BLaER1 (cell line): Measurements from ENCODE around the gene RSBN1.
A peak's percentile ranks its signal among the peaks of the same experiment; 100 is the strongest.
"Not testable (repeated sequence)": the region's sequence is repeated elsewhere in the genome, so short reads cannot be mapped to it uniquely, and the experiment has no call there.

Source experiments
- H3K27ac ChIP-seq: shearing (Covaris generic); formaldehyde crosslinking; 2 replicates; pipeline ENCODE4 v1.8.1; 2022
- H3K27me3 ChIP-seq: shearing (Covaris generic); formaldehyde crosslinking; 2 replicates; pipeline ENCODE4 v1.8.1; 2022
- H3K36me3 ChIP-seq: shearing (Covaris generic); formaldehyde crosslinking; 2 replicates; pipeline ENCODE4 v1.8.1; 2022
- H3K4me1 ChIP-seq: shearing (Covaris generic); formaldehyde crosslinking; 2 replicates; pipeline ENCODE4 v1.8.1; 2022
- H3K4me2 ChIP-seq: shearing (Covaris generic); formaldehyde crosslinking; 2 replicates; pipeline ENCODE4 v1.8.1; 2022
- H3K4me3 ChIP-seq: shearing (Covaris generic); formaldehyde crosslinking; 2 replicates; pipeline ENCODE4 v1.8.1; 2022
- H3K9ac ChIP-seq: shearing (Covaris generic); formaldehyde crosslinking; 2 replicates; pipeline ENCODE4 v1.8.1; 2022
- H3K9me3 ChIP-seq: shearing (Covaris generic); formaldehyde crosslinking; 2 replicates; pipeline ENCODE4 v1.8.1; 2022
- H4K20me1 ChIP-seq: shearing (Covaris generic); formaldehyde crosslinking; 2 replicates; pipeline ENCODE4 v1.8.1; 2022
- Cebpa-rat ChIP-seq: shearing (Covaris generic); IDR thresholded peaks from 2 replicates; pipeline ENCODE4 v1.8.1; 2022

RSBN1 gene

GRCh38 chr1:113765306-113766230, 46.7 kb downstream of the RSBN1 start:
- no peaks in the 10 kb centered on the region for H3K9me3 ChIP-seq
- no peak overlapping the region for H3K4me2 ChIP-seq
- TF ChIP-seq Cebpa-rat, result no peak
- no peak overlapping the region for H3K27ac ChIP-seq
- H3K36me3 ChIP-seq, result peaks cover 69% of the 10 kb centered on the region
- H3K27me3 ChIP-seq, result no peaks in the 10 kb centered on the region
- H4K20me1 ChIP-seq, result peaks cover 14% of the 10 kb centered on the region; the same call in 1 of the 2 replicates
- H3K4me3 ChIP-seq, result no peak overlapping the region
- H3K4me1 ChIP-seq, result peaks cover under 1% of the 10 kb centered on the region
- no peak overlapping the region for H3K9ac ChIP-seq

GRCh38 chr1:113763661-113764060, 48.6 kb downstream of the RSBN1 start:
- Histone ChIP-seq H3K36me3 (peaks cover 52% of the 10 kb centered on the region), H3K27me3 (no peaks in the 10 kb centered on the region), H3K4me1 (peaks cover 9% of the 10 kb centered on the region), H3K27ac (no peak overlapping the region), H4K20me1 (no peaks in the 10 kb centered on the region), H3K4me3 (no peak overlapping the region), H3K4me2 (no peak overlapping the region), H3K9me3 (no peaks in the 10 kb centered on the region), H3K9ac (no peak overlapping the region)
- no peak for TF ChIP-seq Cebpa-rat

DNA sequence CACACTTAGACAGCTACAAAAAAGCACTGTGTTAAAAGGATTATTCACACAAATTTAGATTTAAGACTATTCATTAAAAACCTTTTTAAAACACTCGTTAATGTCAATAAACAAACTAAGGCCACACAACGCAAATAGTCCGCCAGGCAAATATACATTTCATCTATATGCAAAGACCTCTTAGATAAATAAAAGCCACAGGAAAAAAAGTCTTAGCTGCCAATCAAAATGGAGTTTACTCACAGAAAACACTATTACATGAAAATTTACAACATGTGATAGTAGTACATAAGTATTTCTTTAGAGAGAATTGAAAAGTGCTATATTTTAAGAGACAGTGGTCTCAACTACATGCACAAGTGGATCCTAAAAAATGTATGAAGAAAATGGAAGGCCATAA, 50.3 kb downstream of the RSBN1 start:
- no peak for TF ChIP-seq Cebpa-rat
- H3K36me3 ChIP-seq, result peaks cover 35% of the 10 kb centered on the region
- peaks cover 18% of the 10 kb centered on the region for H3K4me1 ChIP-seq
- H3K27ac ChIP-seq, result no peak overlapping the region
- no peaks in the 10 kb centered on the region for H4K20me1 ChIP-seq
- H3K9me3 ChIP-seq, result no peaks in the 10 kb centered on the region
- H3K9ac ChIP-seq, result no peak overlapping the region
- H3K4me2 ChIP-seq, result no peak overlapping the region
- H3K4me3 ChIP-seq, result no peak overlapping the region
- H3K27me3 ChIP-seq, result no peaks in the 10 kb centered on the region

DNA sequence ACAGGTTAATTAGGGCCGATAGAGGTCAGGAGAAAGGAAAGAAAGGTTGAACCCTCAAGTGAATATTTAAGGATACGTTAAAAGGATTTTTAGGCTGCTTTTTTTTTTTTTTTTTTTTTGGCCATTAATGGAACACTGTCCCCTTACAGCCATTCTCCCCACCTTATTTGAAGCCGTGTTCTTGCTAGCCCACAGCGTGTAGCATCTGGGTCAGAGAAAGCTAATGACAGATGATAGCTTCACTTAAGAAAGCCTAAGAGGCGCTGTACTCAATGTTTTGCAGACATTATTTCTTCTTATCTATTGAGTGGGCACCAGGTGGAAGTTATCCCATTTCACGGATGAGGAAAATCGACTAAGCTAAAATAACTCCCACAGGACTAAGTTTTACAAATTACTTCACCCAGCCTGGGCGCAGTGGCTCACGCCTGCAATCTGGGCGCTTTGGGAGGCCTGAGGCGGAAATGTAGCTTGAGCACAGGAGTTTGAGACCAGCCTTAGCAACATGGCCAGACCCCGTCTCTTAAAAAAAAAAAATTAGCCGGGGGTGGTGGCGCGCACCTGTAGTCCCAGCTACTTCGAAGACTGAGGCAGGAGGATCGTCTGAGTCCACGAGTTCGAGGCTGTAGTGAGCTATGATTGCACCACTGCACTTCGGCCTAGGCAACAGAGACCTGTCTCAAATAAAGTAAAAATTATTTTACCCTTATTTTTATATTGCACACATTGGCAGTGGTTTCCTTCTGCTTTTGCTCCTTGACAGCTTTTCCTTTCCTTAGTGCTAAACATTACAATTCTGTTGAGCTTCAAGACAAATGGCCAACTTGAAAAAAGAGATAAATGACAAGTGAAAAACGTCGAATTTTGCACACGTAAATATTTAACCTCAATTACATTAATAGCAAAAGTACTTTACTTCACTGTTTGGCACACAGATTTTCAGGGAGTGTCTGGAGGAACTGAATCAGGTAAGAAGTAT, 51.9 kb downstream of the RSBN1 start:
- Histone ChIP-seq H3K9me3 (no peaks in the 10 kb centered on the region), H3K4me1 (peaks cover 32% of the 10 kb centered on the region), H3K27ac (peak overlapping the region; percentile 84; the same call in 1 of the 2 replicates), H3K9ac (peak overlapping the region; percentile 84), H3K4me3 (peak overlapping the region; percentile 88), H3K36me3 (peaks cover 20% of the 10 kb centered on the region), H3K27me3 (no peaks in the 10 kb centered on the region), H4K20me1 (no peaks in the 10 kb centered on the region), H3K4me2 (peak overlapping the region; percentile 85)
- TF ChIP-seq Cebpa-rat, result no peak

DNA sequence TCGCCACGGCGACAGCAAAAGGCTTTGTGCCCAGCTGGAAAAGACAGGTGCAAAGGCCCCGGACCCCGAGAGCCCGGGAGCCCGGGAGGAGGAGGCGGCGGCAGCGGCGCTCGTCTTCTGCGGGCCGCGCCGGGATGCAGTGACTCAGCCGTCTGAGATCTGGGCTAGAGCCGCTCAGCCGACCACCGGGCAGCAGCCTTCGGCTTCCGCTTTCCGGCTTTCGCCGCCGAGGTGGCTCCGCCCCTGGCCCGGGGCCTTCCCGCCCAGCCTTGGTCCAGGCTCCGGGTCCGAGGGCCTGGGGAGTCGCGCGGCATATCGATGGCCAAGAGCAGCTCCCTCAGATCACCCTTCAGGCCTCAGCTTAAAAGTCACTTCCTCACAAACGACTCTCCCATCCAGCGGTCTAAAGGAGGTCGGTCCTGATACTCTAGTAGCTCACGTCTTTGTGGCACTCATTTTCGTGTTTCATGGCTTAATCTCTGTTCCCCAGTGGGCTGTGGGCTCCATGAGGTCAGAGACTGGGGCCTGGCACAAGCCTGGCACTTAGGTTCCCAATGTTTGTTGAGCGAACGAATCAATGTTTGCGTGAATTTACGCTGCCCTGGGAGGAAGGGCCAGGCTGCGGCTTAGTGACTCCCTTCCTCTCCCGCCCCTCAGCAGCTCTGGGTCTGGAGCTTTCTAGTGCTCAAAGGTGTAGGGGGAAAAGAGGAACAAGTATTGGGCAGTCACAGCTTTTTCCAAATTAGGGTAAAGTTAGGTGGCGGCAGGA, 52.8 kb downstream of the RSBN1 start, which contains the start of gene PHTF1:
TSS of gene PHTF1 (minus strand) at position 154 of the 769 bp plus-strand sequence. CDS start 783 bp downstream, outside the sequence.
- Histone ChIP-seq H3K27me3 (no peaks in the 10 kb centered on the region), H3K9me3 (no peaks in the 10 kb centered on the region), H4K20me1 (no peaks in the 10 kb centered on the region), H3K4me2 (peak within 1 kb of the TSS; percentile 85), H3K9ac (peak within 1 kb of the TSS; percentile 84), H3K4me1 (peaks cover 32% of the 10 kb centered on the region), H3K27ac (peak within 1 kb of the TSS; percentile 84), H3K4me3 (peak within 1 kb of the TSS; percentile 88), H3K36me3 (peaks cover 11% of the 10 kb centered on the region; the same call in 1 of the 2 replicates)
- no peak for TF ChIP-seq Cebpa-rat

GRCh38 chr1:113758631-113759332, 53.5 kb downstream of the RSBN1 start:
- peak overlapping the region; percentile 84 for H3K27ac ChIP-seq
- H3K9ac ChIP-seq, result peak overlapping the region; percentile 84
- H3K4me3 ChIP-seq, result peak overlapping the region; percentile 88
- TF ChIP-seq Cebpa-rat, result no peak
- H4K20me1 ChIP-seq, result no peaks in the 10 kb centered on the region
- H3K4me1 ChIP-seq, result peaks cover 32% of the 10 kb centered on the region
- H3K9me3 ChIP-seq, result no peaks in the 10 kb centered on the region
- peaks cover 13% of the 10 kb centered on the region for H3K36me3 ChIP-seq
- no peaks in the 10 kb centered on the region for H3K27me3 ChIP-seq
- H3K4me2 ChIP-seq, result peak overlapping the region; percentile 85

DNA sequence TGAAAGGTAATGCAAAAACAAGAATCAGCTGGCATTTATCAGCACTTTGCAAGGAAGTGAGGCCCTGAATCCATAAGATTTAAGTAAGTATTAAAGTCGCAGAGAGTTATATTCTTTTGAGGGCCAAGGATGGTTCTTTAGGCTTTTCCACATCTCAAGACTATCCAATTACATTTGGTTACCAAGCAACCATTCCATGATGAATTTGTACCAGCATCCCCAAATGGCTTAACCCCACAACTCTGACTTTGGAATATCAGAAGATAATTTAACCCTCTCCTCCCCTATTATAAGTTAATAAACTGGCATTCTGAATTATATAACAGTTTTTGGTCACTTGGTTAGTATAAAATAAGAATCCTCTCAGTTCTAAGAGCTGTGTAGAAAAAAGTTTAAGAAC, 55.8 kb downstream of the RSBN1 start:
- no peaks in the 10 kb centered on the region for H3K27me3 ChIP-seq
- no peak overlapping the region for H3K9ac ChIP-seq
- H3K4me1 ChIP-seq, result peaks cover 32% of the 10 kb centered on the region
- no peaks in the 10 kb centered on the region for H4K20me1 ChIP-seq
- TF ChIP-seq Cebpa-rat, result no peak
- H3K27ac ChIP-seq, result no peak overlapping the region
- no peaks in the 10 kb centered on the region for H3K9me3 ChIP-seq
- peak overlapping the region; percentile 85 for H3K4me2 ChIP-seq
- peaks cover 21% of the 10 kb centered on the region for H3K36me3 ChIP-seq
- H3K4me3 ChIP-seq, result no peak overlapping the region

DNA sequence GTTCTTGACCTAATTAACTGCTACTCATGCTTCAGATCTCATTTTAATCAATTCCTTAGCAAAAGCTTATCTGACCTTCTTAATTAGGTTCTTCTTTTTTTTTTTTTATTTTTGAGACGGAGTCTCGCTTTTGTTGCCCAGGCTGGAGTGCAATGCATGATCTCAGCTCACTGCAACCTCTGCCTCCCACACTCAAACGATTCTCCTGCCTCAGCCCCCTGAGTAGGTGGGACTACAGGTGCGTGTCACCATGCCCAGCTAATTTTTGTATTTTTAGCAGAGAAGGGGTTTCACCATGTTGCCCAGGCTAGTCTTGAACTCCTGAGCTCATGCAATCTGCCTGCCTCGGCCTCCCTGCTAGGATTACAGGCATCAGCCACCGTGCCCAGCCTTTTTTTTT, 58.9 kb downstream of the RSBN1 start:
- not testable (repeated sequence) for H3K27me3 ChIP-seq, H3K9ac ChIP-seq, H3K9me3 ChIP-seq, H4K20me1 ChIP-seq, H3K4me3 ChIP-seq, H3K27ac ChIP-seq, H3K4me2 ChIP-seq
- H3K4me1 ChIP-seq, result peaks cover 24% of the 10 kb centered on the region
- peaks cover 28% of the 10 kb centered on the region for H3K36me3 ChIP-seq
